A204.1 (cell line): ENCODE measurements around the gene KIF21A.

ENCODE experiments used
- FAIRE-seq: peaks from 2 replicates; lab custom pipeline; 2012; peaks lifted over from hg19 to GRCh38; lab: Jason Lieb, UNC

KIF21A gene

DNA sequence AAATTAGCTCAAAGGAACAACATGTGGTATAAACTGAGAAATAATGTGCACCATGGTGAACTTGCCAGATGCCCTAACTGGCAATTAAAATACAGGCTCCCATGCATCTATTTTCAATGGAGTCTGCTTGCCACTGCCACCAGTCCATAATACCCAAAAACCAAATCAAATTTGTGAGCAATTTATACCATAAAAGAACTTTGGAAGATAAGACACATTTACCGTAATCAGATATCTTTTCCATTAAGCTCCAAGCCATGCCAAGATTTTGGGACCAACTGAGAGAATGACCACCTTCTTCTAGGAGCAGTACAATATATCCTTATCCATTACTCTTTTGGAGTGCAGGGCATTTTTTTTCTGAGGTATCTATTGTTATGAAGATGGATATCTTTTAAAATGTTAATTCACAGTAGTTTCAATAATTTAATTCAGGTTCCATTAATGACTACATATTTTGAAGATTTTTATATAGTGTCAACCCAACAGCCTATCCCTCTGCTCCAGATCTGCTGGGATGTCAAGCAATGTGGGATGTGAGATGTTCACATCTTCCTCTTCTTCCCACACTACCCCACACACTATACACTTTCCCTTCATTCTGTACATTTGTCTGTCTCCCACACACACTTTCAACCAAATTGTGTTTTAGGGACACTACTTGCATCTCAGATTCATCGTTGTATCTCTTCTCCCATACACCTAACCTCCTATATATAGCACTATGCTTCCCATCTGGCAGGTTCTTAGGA lies 53.3 kb downstream of the KIF21A start:
- FAIRE-seq = no peak

GRCh38 chr12:39386335-39386734 lies 56.6 kb downstream of the KIF21A start:
- FAIRE-seq = no peak

DNA sequence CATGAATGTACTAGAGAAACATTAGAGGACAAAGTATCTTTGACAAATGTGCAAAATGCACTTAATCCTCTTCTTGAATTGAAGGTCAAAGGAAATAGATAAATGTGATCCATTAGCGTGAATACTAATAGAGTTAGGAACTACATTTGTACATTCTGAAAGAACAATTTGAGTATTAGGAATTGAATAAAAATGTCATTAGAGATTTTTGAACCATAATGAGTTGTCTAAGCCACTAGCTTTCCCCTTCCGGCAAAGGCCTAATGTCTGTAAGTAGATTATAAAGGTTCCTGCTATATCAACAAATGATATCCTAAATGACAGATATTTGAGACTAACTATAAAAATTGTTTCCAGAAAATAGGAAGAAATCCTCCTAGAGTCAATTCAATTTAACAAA lies 59.8 kb downstream of the KIF21A start:
- FAIRE-seq = no peak

- FAIRE-seq = no peak
Measured at GRCh38 chr12:39380090-39380489, 62.8 kb downstream of the KIF21A start.

DNA sequence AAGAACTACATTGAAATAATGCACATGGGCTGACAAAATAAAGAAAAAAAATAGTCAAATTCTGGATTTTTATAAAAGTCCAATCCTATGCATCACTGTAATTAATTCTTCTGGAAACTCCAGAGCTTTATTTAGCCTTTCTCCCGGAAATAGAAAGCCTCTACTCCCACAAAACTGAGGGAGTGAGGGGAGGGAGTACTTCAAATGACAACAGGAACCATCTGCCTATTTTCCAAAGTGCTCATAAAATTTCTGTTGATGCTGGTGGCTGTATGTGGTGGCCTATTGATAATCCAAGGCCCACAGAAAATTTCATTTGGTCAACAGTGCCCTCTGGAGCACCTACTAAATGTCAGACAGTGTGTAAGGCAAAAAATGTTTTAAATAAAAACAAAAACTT lies 64.6 kb downstream of the KIF21A start:
- FAIRE-seq = no peak

- FAIRE-seq = no peak
Measured at GRCh38 chr12:39375206-39375808, 67.6 kb downstream of the KIF21A start.

GRCh38 chr12:39372929-39373328 lies 70.0 kb downstream of the KIF21A start:
- no peak for FAIRE-seq

- no peak for FAIRE-seq
Measured at GRCh38 chr12:39372204-39372925, 70.6 kb downstream of the KIF21A start.

- FAIRE-seq = no peak
Measured at GRCh38 chr12:39369756-39370155, 73.2 kb downstream of the KIF21A start.

DNA sequence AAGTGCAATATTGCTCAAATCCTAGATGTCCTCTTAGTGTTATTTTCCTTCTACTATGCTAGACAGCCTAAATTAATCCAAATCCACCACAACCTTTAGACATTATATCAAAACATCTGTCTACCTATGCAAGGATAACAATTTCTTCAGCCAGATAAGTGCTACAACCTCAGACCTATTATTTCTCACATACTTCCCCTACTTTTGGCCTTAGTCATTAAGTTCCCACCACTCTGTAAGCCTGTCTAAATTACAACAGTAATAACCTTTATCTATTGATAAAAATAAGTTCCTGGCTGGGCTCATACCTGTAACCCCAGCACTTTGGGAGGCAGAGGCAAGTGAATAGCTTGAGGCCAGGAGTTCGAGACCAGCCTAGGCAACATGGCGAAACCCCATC lies 74.0 kb downstream of the KIF21A start:
- no peak for FAIRE-seq

DNA sequence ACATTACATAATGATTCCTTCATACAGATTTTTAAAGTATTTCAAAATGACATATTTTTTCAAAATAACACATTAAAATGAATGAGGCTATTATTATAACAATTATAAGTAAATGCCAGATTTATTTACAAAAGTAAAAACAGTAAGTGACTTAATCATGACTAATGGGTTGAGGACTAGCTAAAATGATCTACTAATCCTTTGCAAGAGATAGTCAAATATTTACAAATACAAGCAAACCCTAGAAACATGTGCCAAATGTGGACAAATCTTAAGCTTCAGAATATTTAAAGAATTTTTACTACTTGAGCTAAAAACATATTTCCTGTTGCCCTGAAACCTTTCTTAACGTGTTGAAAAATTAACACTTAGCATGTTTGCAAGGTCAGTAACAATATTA lies 74.8 kb downstream of the KIF21A start:
- FAIRE-seq = no peak

- no peak for FAIRE-seq
Measured at GRCh38 chr12:39367494-39367893, 75.4 kb downstream of the KIF21A start.

DNA sequence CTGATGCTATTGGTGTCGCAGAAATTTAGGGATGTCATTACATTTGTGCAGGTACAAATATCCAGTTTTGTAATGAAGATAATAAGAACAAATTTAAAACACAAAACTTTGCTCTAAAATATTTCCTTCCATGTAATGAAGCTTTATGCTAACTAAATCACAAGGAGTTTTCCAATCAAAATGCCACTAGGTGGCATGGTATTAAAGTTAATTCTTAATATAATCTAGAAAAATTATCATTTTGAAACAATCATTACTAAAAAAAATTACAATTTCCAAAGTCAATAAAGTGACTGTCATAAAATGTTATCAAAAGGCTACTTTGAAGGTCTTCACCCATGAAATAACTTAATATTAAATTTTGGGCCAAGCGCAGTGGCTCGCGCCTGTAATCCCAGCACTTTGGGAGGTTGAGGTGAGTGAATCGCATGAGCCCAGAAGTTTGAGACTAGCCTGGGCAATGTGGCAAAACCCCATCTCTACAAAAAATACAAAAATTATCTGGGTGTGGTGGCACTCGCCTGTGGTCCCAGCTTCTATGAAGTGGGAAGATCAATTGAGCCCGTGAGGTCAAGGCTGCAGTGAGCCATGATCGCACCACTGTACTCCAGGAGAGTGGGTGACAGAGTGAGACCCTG lies 77.4 kb downstream of the KIF21A start:
- FAIRE-seq = peak; percentile 21

GRCh38 chr12:39364196-39364595 lies 78.7 kb downstream of the KIF21A start:
- no peak for FAIRE-seq

- FAIRE-seq = no peak
Measured at GRCh38 chr12:39359645-39360044, 83.3 kb downstream of the KIF21A start.

GRCh38 chr12:39357041-39357440 lies 85.9 kb downstream of the KIF21A start:
- no peak for FAIRE-seq

DNA sequence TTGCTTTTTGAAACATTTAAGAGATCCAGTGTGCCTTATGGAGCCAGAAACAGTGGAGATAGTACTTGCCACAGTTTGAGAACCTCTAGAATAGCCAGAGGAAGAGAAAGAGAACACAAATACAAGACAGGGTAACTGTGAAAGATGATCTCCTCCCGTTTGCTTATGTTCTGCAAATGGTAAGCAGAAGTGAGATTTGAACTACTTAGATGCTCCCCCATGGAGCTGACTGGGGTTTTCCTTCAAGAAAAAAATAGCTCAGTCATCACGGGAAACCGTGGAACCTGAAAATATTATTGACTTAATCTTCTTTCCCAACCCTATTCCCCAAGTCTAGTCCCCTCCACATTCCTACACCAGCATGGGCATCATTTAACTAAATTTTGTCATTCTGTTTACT lies 87.1 kb downstream of the KIF21A start:
- no peak for FAIRE-seq

DNA sequence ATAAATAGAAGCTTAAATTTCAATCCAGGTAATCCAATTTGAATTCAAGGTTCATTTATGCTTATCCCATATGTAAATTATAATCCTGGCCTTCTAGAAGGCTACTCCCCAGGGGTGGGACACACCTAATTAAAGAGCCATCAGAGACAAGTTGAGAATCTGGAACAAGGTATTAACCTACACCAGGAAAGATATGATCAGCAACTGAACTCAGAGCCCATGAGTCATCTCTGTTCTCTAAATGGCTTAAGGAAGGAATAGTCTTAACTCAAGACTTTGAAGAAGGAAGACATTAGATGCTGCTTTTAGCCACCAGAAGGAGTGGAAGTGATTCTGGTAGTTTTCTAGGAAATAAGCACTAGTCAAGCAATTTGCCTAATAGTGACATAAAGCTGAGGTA lies 88.0 kb downstream of the KIF21A start:
- FAIRE-seq = no peak

DNA sequence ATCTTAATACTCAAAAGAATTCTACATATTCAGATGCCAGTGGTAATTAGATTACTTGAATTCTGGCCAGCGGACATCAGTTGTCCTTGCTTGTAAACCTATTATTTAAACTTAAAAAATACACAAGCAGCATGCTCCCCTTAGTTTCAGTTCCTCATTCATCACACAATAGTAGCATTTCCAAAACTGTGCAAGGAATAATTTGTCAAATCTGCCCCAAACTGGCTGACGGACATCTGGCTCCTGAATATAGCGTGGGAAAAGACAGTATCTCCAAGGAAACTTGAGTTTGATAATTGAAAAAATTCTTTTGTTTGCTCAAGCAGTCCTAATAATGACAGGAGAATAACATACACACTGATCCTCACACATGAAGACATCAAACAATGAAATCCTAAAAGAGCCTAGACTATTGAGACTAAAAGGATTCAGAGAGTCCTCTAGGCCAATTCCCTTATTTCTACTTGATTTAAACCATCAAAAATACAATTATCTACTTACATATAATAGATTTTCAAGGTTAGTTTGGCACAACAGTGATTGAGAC lies 90.4 kb downstream of the KIF21A start:
- FAIRE-seq = no peak

GRCh38 chr12:39351153-39351552 lies 91.8 kb downstream of the KIF21A start:
- no peak for FAIRE-seq

DNA sequence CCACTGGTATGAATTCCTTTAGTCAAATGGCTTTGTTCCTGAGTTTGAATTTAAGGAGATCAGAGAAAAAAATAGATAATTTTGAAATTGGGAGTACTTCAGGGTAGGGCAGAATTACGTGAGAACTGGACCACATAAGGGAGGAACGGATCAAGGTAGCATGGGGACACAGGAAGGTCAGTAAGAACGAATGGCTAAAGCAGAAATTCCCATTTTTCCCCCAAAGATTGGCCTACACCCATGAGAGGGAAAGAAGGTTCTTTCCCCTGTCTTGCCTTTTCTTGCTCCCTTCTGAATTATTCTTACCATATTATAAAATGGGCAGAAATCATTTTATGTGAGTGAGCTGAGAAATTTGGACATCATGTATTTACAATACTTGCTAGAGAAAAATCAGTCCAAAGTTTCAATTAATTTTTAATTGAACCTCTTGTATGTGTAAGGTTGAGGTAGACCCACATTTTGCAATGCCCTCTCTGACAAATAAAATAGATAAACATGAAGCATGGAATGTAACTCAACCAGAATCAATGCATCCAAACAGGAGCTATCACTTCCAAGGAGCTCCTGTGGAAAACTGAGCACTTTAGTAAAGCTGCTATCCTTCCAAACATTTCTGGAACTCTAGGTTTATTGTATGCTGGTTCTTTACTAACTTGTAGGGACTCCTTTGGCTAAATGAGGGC lies 93.8 kb downstream of the KIF21A start:
- no peak for FAIRE-seq

DNA sequence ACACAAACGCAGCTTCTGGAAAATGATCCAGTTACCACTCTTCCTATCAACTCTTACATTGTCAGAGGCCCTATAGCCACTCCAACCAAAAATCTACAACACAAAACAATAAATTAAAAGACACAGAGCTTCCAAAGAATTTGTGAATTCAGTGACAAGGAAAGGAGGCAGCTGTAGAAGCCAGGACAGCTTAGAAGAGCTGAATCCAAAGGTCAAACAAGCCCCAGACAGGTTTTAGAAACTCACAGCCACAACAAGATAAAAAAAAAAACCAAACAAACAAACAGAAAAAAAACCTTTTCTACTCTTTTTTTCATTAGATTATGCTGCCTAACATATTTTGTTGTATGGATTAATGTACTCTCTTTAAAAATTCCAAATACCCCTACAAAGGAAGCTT lies 94.4 kb downstream of the KIF21A start:
- FAIRE-seq = no peak
